Activated CD4-positive, alpha-beta T cell treated with anti-CD3 and anti-CD28 coated beads for 36 hours (primary cell): Measurements from ENCODE around the gene RGMB. TPM values are rescaled to one million over a fixed set of nuclear protein-coding genes. Genes with fewer than 3 reads are reported as not detected.
A peak's percentile ranks its signal among the peaks of the same experiment; 100 is the strongest.
"Not testable (repeated sequence)": the region's sequence is repeated elsewhere in the genome, so short reads cannot be mapped to it uniquely, and the experiment has no call there.

ENCODE experiments used
- ATAC-seq: fragments of 200-7000 bp; cut with Tn5 transposase; one replicate; pipeline ENCODE4 v1.10.0; 2021; ENCODE audit warnings: mild to moderate bottlenecking, moderate library complexity
- CTCF ChIA-PET: fragments of 350-600 bp; sonication (Branson Sonifier 250); formaldehyde crosslinking; loops from one replicate; lab custom pipeline; 2021; ENCODE audit warnings: antibody characterized with exemption; lab: Charles Lee
- POLR2A ChIA-PET: fragments of 350-600 bp; sonication (Branson Sonifier 250); formaldehyde crosslinking; loops from one replicate; lab custom pipeline; 2021; ENCODE audit warnings: antibody characterized with exemption, inconsistent platforms; lab: Charles Lee
- DNase-seq: peaks from one replicate; pipeline ENCODE4 v3.0.0-alpha.2; 2020
- H3K27ac Mint-ChIP-seq: one replicate; pipeline ENCODE4 v1.8.0; 2021; ENCODE audit warnings: mixed read lengths
- H3K27me3 Mint-ChIP-seq: one replicate; pipeline ENCODE4 v1.8.0; 2021; ENCODE audit warnings: mixed read lengths
- H3K36me3 Mint-ChIP-seq: one replicate; pipeline ENCODE4 v1.8.0; 2021; ENCODE audit warnings: low read depth, mixed read lengths
- H3K4me1 Mint-ChIP-seq: one replicate; pipeline ENCODE4 v1.8.0; 2021; ENCODE audit warnings: mixed read lengths
- H3K4me3 Mint-ChIP-seq: one replicate; pipeline ENCODE4 v1.8.0; 2021; ENCODE audit warnings: mild to moderate bottlenecking, moderate library complexity, mixed read lengths
- H3K9me3 Mint-ChIP-seq: one replicate; pipeline ENCODE4 v1.8.0; 2021; ENCODE audit warnings: low read depth, mixed read lengths
- intact Hi-C, 2 experiments: fragments of 100-400 bp; cut with DNase I in 1 of 2; cut with micrococcal nuclease in 1 of 2; formaldehyde crosslinking; loops; one replicate each; pipeline versions ENCODE4 v1.14.2 to v1.15.1; 2022 to 2024; cut with DNase I, micrococcal nuclease
- total RNA-seq, 2 experiments: library from RNA; stranded (reverse); gene quantifications; one replicate each; pipeline ENCODE4 v1.2.3, GENCODE V29; 2021

RGMB gene
- total RNA-seq, 2 experiments from 2014 or later: 2.8 to 2.9 TPM

DNA sequence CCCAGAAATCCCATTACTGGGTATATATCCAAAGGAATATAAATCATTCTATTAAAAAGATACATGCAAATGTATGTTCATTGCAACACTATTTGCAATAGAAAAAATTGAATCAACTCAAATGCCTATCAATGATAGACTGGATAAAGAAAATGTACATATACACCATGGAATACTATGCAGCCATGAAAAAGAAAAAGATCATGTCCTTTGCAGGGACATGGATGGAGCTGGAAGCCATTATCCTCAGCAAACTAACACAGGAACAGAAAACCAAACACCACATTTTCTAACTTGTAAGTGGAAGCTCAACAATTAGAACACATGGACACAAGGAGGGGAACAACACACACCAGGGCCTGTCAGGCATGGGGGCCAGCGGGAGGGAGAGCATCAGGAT, 25.2 kb upstream of the RGMB start:
- H3K36me3 Mint-ChIP-seq, ATAC-seq, H3K4me1 Mint-ChIP-seq, intact Hi-C loops, DNase-seq, H3K27ac Mint-ChIP-seq, H3K9me3 Mint-ChIP-seq, H3K4me3 Mint-ChIP-seq: not testable (repeated sequence)
- POLR2A ChIA-PET: interaction anchor here (0.6 kb wide), 1 partner anchor 19 kb away, joined by 5 read pairs; no protein-coding TSS in a partner anchor
- peaks cover 15% of the 10 kb centered on the region for H3K27me3 Mint-ChIP-seq
- CTCF ChIA-PET: interaction anchor here (0.6 kb wide), 1 partner anchor 8 kb away, joined by 4 read pairs; no protein-coding TSS in a partner anchor

DNA sequence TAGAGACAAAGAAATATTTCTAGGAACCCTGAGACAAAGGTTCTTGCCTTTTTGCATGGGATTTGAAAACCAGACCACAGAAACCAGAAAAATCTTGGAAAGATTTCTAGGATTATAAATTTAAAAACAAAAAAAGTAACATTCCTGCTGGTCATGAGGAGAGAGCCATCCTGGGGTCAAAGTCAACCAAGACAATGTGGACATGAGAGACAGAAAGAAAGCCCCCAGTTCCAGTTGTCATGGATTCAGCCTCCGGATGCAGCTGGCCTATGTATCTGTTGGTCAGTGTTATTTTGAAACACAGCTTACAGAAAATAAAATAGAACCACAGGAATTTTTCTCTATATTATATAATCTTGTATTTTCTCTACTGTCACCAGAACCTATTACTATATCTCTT, 24.4 kb upstream of the RGMB start:
- ATAC-seq (no peak), DNase-seq (no peak)
- intact Hi-C loops: no loop called here
- H3K4me1 Mint-ChIP-seq: no peaks in the 10 kb centered on the region
- ChIA-PET CTCF (interaction anchor here (0.6 to 1.3 kb wide), 3 partner anchors 8 to 167 kb away, joined by 3 to 4 read pairs (median 3); no protein-coding TSS in a partner anchor), POLR2A (no interaction called here)
- peaks cover 10% of the 10 kb centered on the region for H3K27me3 Mint-ChIP-seq
- H3K4me3 Mint-ChIP-seq: no peak overlapping the region
- H3K27ac Mint-ChIP-seq: no peak overlapping the region
- peaks cover 3% of the 10 kb centered on the region for H3K9me3 Mint-ChIP-seq
- H3K36me3 Mint-ChIP-seq: no peaks in the 10 kb centered on the region

DNA sequence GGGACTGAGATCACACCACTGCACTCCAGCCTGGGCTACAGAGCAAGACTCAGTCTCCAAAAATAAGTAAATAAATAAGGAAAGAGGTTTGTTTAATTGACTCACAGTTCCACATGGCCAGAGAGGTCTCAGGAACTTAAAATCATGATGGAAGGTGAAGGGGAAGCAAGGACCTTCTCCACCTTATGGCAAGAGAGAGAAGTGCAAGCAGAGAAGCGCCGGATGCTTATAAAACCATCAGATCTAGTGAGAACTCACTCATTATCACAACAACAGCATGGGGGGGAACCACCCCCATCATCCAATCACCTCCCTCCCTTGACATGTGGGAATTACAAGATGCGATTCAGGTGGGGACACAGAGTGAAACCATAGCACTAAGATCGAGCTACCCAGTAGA, 22.8 kb upstream of the RGMB start:
- Mint-ChIP-seq H3K27ac (no peak overlapping the region), H3K9me3 (peaks cover 3% of the 10 kb centered on the region), H3K4me3 (no peak overlapping the region), H3K4me1 (no peaks in the 10 kb centered on the region), H3K27me3 (peaks cover 4% of the 10 kb centered on the region), H3K36me3 (no peaks in the 10 kb centered on the region)
- ATAC-seq (peak; percentile 51), DNase-seq (no peak)
- CTCF ChIA-PET: interaction anchor here (1.3 to 1.5 kb wide), 2 partner anchors 10 to 20 kb away, joined by 4 to 6 read pairs; no protein-coding TSS in a partner anchor
- intact Hi-C loops: no loop called here
- POLR2A ChIA-PET: no interaction called here

DNA sequence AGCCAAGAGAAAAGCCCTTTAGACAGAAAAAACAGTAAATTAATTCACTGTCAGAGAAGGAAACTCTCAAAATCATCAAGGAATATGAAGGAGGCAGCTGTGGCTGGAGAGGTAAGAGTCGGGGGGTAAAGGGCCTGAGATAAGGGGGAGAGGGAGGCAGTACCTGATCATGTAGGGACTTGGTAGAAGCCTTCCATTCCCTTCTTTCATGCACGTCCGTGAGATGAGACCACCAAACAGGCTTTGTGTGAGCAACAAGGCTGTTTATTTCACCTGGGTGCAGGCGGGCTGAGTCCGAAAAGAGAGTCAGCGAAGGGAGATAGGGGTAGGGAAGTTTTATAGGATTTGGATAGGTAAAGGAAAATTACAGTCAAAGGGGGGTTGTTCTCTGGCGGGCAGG, 21.1 kb upstream of the RGMB start:
- POLR2A ChIA-PET, H3K9me3 Mint-ChIP-seq, DNase-seq, H3K4me3 Mint-ChIP-seq, H3K36me3 Mint-ChIP-seq, ATAC-seq, H3K27ac Mint-ChIP-seq, H3K27me3 Mint-ChIP-seq, intact Hi-C loops, H3K4me1 Mint-ChIP-seq: not testable (repeated sequence)
- CTCF ChIA-PET: interaction anchor here (0.6 to 2.0 kb wide), 3 partner anchors 16 to 23 kb away, joined by 3 to 10 read pairs (median 3); no protein-coding TSS in a partner anchor

DNA sequence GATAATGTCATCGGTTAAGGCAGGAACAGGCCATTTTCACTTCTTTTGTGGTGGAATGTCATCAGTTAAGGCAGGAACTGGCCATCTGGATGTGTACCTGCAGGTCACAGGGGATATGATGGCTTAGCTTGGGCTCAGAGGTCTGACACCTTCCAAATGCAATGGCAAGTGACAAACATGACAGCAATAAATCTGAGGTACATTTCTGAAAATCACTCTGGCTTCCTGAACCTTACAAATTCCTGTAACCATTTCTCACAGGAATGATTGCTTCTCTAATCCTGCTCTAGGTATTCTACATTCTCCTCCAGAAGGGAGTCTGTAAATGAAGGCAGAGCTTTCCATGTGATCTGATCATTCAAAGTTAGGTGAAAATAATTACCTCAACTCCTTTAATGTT, 20.7 kb upstream of the RGMB start:
- H3K27me3 Mint-ChIP-seq, H3K9me3 Mint-ChIP-seq, H3K4me3 Mint-ChIP-seq, H3K36me3 Mint-ChIP-seq, H3K4me1 Mint-ChIP-seq, POLR2A ChIA-PET, H3K27ac Mint-ChIP-seq, ATAC-seq, intact Hi-C loops, DNase-seq: not testable (repeated sequence)
- CTCF ChIA-PET: interaction anchor here (0.6 to 2.0 kb wide), 2 partner anchors 15 to 21 kb away, joined by 3 to 10 read pairs; no protein-coding TSS in a partner anchor

DNA sequence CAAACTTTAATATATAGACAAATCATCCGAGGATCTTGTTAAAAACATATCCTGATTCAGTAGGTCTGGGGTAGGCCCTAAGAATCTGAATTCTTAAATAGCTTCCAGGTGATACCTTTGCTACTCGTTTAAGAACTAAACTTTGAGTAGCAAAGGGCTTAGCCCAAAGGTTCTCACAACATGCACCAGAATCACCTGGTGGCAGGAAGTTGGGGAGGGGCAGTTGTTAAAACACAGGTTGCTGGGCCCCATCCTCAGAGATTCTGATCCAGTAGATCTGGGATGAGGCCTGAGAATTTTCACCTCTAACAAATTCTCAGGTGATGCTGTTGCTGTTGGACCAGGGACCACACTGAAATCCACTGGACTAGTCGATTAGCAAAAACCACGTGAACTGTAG, 20.0 kb upstream of the RGMB start:
- ChIA-PET POLR2A (no interaction called here), CTCF (interaction anchor here (2.0 kb wide), 1 partner anchor 15 kb away, joined by 10 read pairs; no protein-coding TSS in a partner anchor)
- peaks cover 8% of the 10 kb centered on the region for H3K27me3 Mint-ChIP-seq
- H3K9me3 Mint-ChIP-seq: peaks cover 3% of the 10 kb centered on the region
- ATAC-seq (no peak), DNase-seq (no peak)
- no peak overlapping the region for H3K27ac Mint-ChIP-seq
- no peaks in the 10 kb centered on the region for H3K4me1 Mint-ChIP-seq
- no peak overlapping the region for H3K4me3 Mint-ChIP-seq
- intact Hi-C loops: no loop called here
- H3K36me3 Mint-ChIP-seq: no peaks in the 10 kb centered on the region

DNA sequence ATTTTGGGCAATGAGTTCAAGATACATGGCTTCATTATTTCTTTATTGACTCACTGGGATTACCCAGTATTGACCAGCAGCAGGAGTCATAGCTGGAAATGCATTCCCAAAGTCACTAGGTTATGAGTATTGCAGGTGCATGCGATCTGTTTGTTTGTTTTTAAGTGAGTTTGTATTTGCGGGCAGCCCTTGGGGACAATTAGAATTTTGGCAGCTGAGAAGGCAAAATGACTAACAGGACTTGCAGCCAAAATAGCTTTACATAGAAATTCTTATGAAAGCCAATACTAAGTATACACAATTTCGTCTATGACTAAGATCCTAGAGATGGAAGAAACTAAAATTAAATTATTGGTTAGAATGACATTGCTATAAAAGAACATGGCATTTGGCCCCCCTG, 18.1 kb upstream of the RGMB start:
- no peak overlapping the region for H3K27ac Mint-ChIP-seq
- no peaks in the 10 kb centered on the region for H3K36me3 Mint-ChIP-seq
- DNase-seq (no peak), ATAC-seq (no peak)
- H3K4me1 Mint-ChIP-seq: no peaks in the 10 kb centered on the region
- intact Hi-C loops: no loop called here
- H3K9me3 Mint-ChIP-seq: peaks cover 3% of the 10 kb centered on the region
- H3K27me3 Mint-ChIP-seq: peaks cover 8% of the 10 kb centered on the region
- ChIA-PET POLR2A (no interaction called here), CTCF (interaction anchor here (3.7 kb wide), 1 partner anchor 13 kb away, joined by 25 read pairs; no protein-coding TSS in a partner anchor)
- no peak overlapping the region for H3K4me3 Mint-ChIP-seq

DNA sequence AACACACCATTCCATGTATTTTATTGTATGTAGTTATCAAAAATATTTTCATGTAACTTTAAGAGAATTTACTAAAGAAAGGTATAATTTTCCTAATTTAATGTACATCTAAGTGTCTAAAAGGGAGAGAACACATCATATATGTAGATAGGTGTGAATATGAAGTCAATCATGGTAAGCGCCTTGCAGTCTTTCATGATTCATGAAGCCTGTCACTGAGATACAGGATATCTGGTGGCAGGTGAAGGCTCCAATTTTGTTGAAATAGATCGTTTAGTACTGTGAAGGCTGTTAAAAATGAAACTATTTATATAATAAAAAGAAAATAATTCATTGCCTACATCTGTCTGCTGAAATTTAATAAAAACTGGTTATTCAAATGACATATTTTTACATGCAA, 15.5 kb upstream of the RGMB start:
- Mint-ChIP-seq H3K4me1 (no peaks in the 10 kb centered on the region), H3K27me3 (peaks cover 17% of the 10 kb centered on the region), H3K27ac (no peak overlapping the region), H3K4me3 (no peak overlapping the region), H3K36me3 (no peaks in the 10 kb centered on the region), H3K9me3 (peaks cover 3% of the 10 kb centered on the region)
- POLR2A ChIA-PET: no interaction called here
- CTCF ChIA-PET: interaction anchor here (3.7 kb wide), 1 partner anchor 11 kb away, joined by 25 read pairs; no protein-coding TSS in a partner anchor
- no peak for DNase-seq
- ATAC-seq: no peak
- intact Hi-C loops: no loop called here

DNA sequence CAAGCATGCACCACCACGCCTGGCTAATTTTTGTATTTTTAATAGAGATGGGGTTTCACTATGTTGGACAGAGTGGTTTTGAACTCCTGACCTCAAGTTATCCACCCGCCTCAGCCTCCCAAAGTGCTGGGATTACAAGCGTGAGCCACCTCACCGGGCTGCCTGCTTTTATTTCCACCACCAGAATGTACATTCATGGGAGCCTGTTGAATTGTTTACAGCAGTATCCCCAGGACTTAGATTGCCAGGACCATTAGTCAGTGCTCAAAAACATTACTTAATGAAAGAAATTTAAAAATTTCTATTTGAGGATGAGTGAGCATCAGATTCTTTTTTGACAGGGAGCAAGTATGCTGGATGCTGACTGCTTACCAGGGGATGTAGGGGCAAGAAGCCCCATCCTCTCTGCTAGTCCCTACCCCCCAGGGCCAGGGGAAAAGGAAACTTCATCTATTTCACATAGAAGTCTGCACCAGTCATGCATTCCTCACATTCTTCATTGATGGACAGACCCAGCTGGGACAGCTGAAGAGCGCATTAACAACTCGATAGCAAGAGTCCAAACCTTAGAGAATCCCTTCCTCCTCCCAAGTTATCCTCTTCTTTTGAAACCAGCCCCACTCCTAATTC, 10.3 kb upstream of the RGMB start:
- DNase-seq: no peak
- intact Hi-C loops: no loop called here
- Mint-ChIP-seq H3K27ac (no peak overlapping the region), H3K4me1 (peaks cover 3% of the 10 kb centered on the region), H3K4me3 (no peak overlapping the region), H3K36me3 (no peaks in the 10 kb centered on the region), H3K27me3 (peaks cover 33% of the 10 kb centered on the region), H3K9me3 (no peaks in the 10 kb centered on the region)
- ChIA-PET CTCF (interaction anchor here (0.9 kb wide), 1 partner anchor 10 kb away, joined by 3 read pairs; the partner anchor contains the start of gene RGMB), POLR2A (no interaction called here)
- no peak for ATAC-seq

DNA sequence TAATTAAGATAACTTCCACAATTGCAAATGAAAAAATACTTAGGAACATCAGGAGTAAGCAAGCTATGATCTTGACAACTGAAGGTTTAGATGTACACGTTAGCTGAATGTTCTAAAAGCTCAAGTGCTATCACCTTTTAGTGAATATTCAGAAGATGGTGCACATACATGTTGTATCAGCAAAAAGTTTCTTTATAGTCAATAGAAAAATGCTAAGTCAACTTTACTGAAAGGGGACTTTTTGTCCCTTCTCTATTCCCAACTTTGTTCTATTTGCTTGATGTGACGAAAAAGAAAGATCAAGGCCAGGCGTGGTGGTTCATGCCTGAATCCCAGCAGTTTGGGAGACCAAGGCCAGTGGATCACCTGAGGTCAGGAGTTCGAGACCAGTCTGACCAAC, 7.6 kb upstream of the RGMB start:
- Mint-ChIP-seq H3K27ac (no peak overlapping the region), H3K36me3 (no peaks in the 10 kb centered on the region), H3K4me3 (no peak overlapping the region), H3K4me1 (peaks cover 15% of the 10 kb centered on the region), H3K27me3 (peaks cover 46% of the 10 kb centered on the region), H3K9me3 (no peaks in the 10 kb centered on the region)
- ChIA-PET CTCF (no interaction called here), POLR2A (no interaction called here)
- intact Hi-C loops: no loop called here
- ATAC-seq (no peak), DNase-seq (no peak)

DNA sequence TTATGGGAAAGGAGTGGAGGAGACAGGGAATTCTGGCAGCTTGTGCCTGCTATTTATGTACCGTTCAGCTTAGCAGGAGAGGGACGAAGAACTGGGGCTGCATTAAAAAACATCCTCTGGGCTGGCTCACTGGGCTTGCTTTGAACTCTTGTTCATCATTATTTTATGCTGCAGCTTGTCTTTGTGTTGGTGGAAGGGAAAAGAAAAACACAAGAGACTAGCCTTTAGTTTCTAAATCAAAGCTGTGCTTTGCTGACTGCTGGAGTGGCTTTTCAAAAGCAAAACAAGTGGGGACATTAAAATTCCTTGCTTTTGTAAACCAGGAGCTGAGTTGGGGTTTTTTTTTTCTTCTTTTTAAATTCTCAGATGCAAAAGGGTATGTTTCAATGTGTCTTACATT, 5.9 kb upstream of the RGMB start:
- Mint-ChIP-seq H3K36me3 (no peaks in the 10 kb centered on the region), H3K27me3 (peaks cover 43% of the 10 kb centered on the region), H3K4me1 (peaks cover 29% of the 10 kb centered on the region), H3K9me3 (no peaks in the 10 kb centered on the region), H3K27ac (no peak overlapping the region), H3K4me3 (no peak overlapping the region)
- DNase-seq (no peak), ATAC-seq (no peak)
- CTCF ChIA-PET: interaction anchor here (0.7 to 3.6 kb wide), 15 partner anchors 10 to 1898 kb away, joined by 3 to 25 read pairs (median 4); no protein-coding TSS in a partner anchor
- intact Hi-C loops: no loop called here
- POLR2A ChIA-PET: interaction anchor here (0.6 kb wide), 1 partner anchor 19 kb away, joined by 5 read pairs; no protein-coding TSS in a partner anchor
